K562 (cell line): Measurements from ENCODE around the gene MYO10. TPM values are rescaled to one million over a fixed set of nuclear protein-coding genes. Genes with fewer than 3 reads are reported as not detected.

Experiments
- ATAC-seq: fragments of 200-7000 bp; cut with Tn5 transposase; 3 replicates; pipeline ENCODE4 v1.9.1; 2020; ENCODE audit warnings: moderate library complexity
- BruUV-seq: library from RNA; stranded (reverse); fragments of 400-500 nt; replicated peaks from 2 replicates; lab custom pipeline; 2021; lab: Mats Ljungman, UMichigan
- CTCF ChIA-PET: fragments of 300-600 bp; formaldehyde crosslinking; extraction: SDS; loops from one replicate; lab custom pipeline; 2021; ENCODE audit warnings: low intra/inter-chr PET ratio; lab: Yijun Ruan, JAX
- POLR2A ChIA-PET: fragments of 300-600, 350-650 bp; sonication (Branson Sonifier 250); formaldehyde crosslinking; extraction: SDS; loops from one replicate; lab custom pipeline; 2021; ENCODE audit warnings: antibody characterized with exemption, inconsistent platforms; lab: Yijun Ruan, JAX
- DNase-seq, 4 experiments: peaks; one replicate each; pipeline versions ENCODE4 v3.0.0 to v3.0.0-alpha.2; 2011 to 2018; ENCODE audit warnings: low spot score in 3 of 4, mixed read lengths in 3 of 4; ENCODE audit errors: extremely low read depth in 1 of 4
- FAIRE-seq: peaks from 2 replicates; lab custom pipeline; 2011; peaks lifted over from hg19 to GRCh38; lab: Jason Lieb, UNC
- H2AFZ ChIP-seq: 2 replicates; pipeline ENCODE4 v1.6.0; 2011; ENCODE audit warnings: low read depth, low read length, control low read depth, inconsistent platforms
- H3K27ac ChIP-seq: fragments of 200-600 bp; 3 replicates; pipeline ENCODE4 v1.8.0; 2011; ENCODE audit warnings: low read depth, mild to moderate bottlenecking, control low read depth, inconsistent platforms, low read length, moderate library complexity, mixed read lengths; ENCODE audit errors: extremely low read depth
- H3K27me3 ChIP-seq, 2 experiments: fragments of 300-600 bp in 1 of 2; 2 replicates in 1 of 2; 3 replicates in 1 of 2; pipeline versions ENCODE4 v1.6.0 to v1.8.0; 2011; ENCODE audit warnings: inconsistent platforms in 2 of 2, low read length in 2 of 2, mild to moderate bottlenecking in 1 of 2, mixed read lengths in 1 of 2, moderate library complexity in 1 of 2; ENCODE audit not compliant: control insufficient read depth in 2 of 2, insufficient read depth in 2 of 2
- H3K36me3 ChIP-seq: fragments of 300-600 bp; 3 replicates; pipeline ENCODE4 v1.8.0; 2011; ENCODE audit warnings: mild to moderate bottlenecking, low read length, inconsistent platforms; ENCODE audit not compliant: control insufficient read depth, insufficient read depth
- H3K4me1 ChIP-seq, 2 experiments: fragments of 200-600 bp in 1 of 2; replicated peaks in 1 of 2; 2 replicates in 1 of 2; 3 replicates in 1 of 2; pipeline versions ENCODE4 v1.5.1 to v1.8.0; 2011; ENCODE audit warnings: inconsistent platforms in 2 of 2, low read length in 2 of 2, mild to moderate bottlenecking in 1 of 2, mixed read lengths in 1 of 2, moderate library complexity in 1 of 2; ENCODE audit not compliant: control insufficient read depth in 2 of 2, insufficient read depth in 2 of 2
- H3K4me2 ChIP-seq: 2 replicates; pipeline ENCODE4 v1.6.1; 2011; ENCODE audit warnings: low read length, control low read depth, inconsistent platforms, mixed read lengths; ENCODE audit not compliant: insufficient read depth
- H3K4me3 ChIP-seq: fragments of 200-600 bp; sonication (generic), shearing (Covaris generic); 2 replicates; pipeline ENCODE4 v1.5.1; 2016; ENCODE audit warnings: control low read depth, inconsistent platforms
- H3K79me2 ChIP-seq: fragments of 200-600 bp; 3 replicates; pipeline ENCODE4 v1.8.0; 2011; ENCODE audit warnings: low read length, inconsistent platforms; ENCODE audit not compliant: control insufficient read depth, insufficient read depth
- H3K9ac ChIP-seq, 2 experiments: 2 replicates each; pipeline versions ENCODE4 v1.6.0 to v1.6.1; 2011; ENCODE audit warnings: low read depth in 2 of 2, low read length in 2 of 2, control low read depth in 1 of 2, inconsistent platforms in 1 of 2, mild to moderate bottlenecking in 1 of 2, mixed read lengths in 1 of 2; ENCODE audit not compliant: insufficient read depth in 1 of 2
- H3K9me1 ChIP-seq: one replicate; pipeline ENCODE4 v1.6.0; 2011; ENCODE audit warnings: inconsistent platforms, mild to moderate bottlenecking, low read length, moderate library complexity; ENCODE audit not compliant: control insufficient read depth, insufficient read depth
- H3K9me3 ChIP-seq: replicated peaks from 2 replicates; pipeline ENCODE4 v1.5.1; 2011; ENCODE audit warnings: low read depth, low read length, inconsistent platforms; ENCODE audit not compliant: control insufficient read depth, insufficient read depth
- H4K20me1 ChIP-seq: replicated peaks from 2 replicates; pipeline ENCODE4 v1.6.1; 2011; ENCODE audit warnings: low read length, inconsistent platforms, mixed read lengths; ENCODE audit not compliant: control insufficient read depth, insufficient read depth
- ETS2 ChIP-seq: IDR thresholded peaks from 2 replicates; pipeline ENCODE4 v1.6.1; 2016; ENCODE audit warnings: borderline replicate concordance, missing genetic modification characterization, mild to moderate bottlenecking, moderate library complexity, missing compliant biosample characterization; ENCODE audit not compliant: poor library complexity, severe bottlenecking
- ILK ChIP-seq: fragments of 450-650 bp; IDR thresholded peaks from 2 replicates; pipeline ENCODE4 v1.6.1; 2016; ENCODE audit warnings: missing genetic modification characterization, low read depth, mild to moderate bottlenecking, missing compliant biosample characterization, moderate library complexity, borderline replicate concordance
- NFYB ChIP-seq: IDR thresholded peaks from 2 replicates; pipeline ENCODE4 v1.6.1; 2011; ENCODE audit warnings: mild to moderate bottlenecking, moderate library complexity; ENCODE audit not compliant: insufficient read length; ENCODE audit errors: extremely low read depth
- SMC3 ChIP-seq: conservative IDR thresholded peaks from 2 replicates; pipeline ENCODE4 v1.6.1; 2011; ENCODE audit warnings: low read depth, low read length, improper control_type of control experiment; ENCODE audit not compliant: insufficient read depth
- ZNF354B ChIP-seq: fragments of 250-450 bp; sonication (Bioruptor Pico); IDR thresholded peaks from 2 replicates; pipeline ENCODE4 v1.4.0; 2020
- ZNF668 ChIP-seq: fragments of 250-450 bp; sonication (Bioruptor Pico); IDR thresholded peaks from 2 replicates; pipeline ENCODE4 v1.8.0; 2022; ENCODE audit warnings: mild to moderate bottlenecking, inconsistent platforms
- ZNF785 ChIP-seq: fragments of 250-450 bp; sonication (Bioruptor Pico); IDR thresholded peaks from 2 replicates; pipeline ENCODE4 v1.4.0; 2020; ENCODE audit warnings: mild to moderate bottlenecking
- WGBS: fragments of 100-300 bp; shearing (Covaris generic); methylation state at CpG from one replicate; pipeline ENCODE4 v1.1.6; 2016; ENCODE audit warnings: low coverage, mixed read lengths; ENCODE audit not compliant: insufficient coverage; ENCODE audit errors: missing lambda C conversion rate; 5-methylcytosine and 5-hydroxymethylcytosine counted together
- in situ Hi-C: fragments of 300-500 bp; cut with MboI; formaldehyde crosslinking; loops from 4 replicates; pipeline ENCODE4 v1.15.0; 2018; ENCODE audit warnings: inconsistent platforms, mixed read lengths
- intact Hi-C: fragments of 100-400 bp; cut with micrococcal nuclease; formaldehyde crosslinking; loops from 2 replicates; pipeline ENCODE4 v1.14.2; 2022
- polyA plus RNA-seq, 8 experiments: library from polyadenylated mRNA; depleted of rRNA in 4 of 8; stranded (reverse) in 5 of 8; unstranded in 3 of 8; fragments of >200 nt; fragmentation: Nextera tagmentation in 2 of 8; fragmentation: Illumina TruSeq in 1 of 8; extraction: Ambion mirVana in 2 of 8; extraction: Trizol in 1 of 8; gene quantifications; 2 replicates each; pipeline versions ENCODE4 v1.2.1 to v1.2.3, GENCODE V29; 2011 to 2014; ENCODE audit warnings: inconsistent platforms in 1 of 8, missing spikeins in 1 of 8
- total RNA-seq, 7 experiments: library from RNA; depleted of rRNA in 6 of 7; stranded (reverse); fragments of >200 nt in 6 of 7; fragmentation: Illumina TruSeq in 2 of 7; extraction: Trizol in 2 of 7; gene quantifications; 2 replicates each; pipeline versions ENCODE4 v1.2.1 to v1.2.3, GENCODE V29; 2011 to 2021; ENCODE audit warnings: low replicate concordance in 1 of 7
- TF ChIP-seq, protein P1 (sequence below): fragments of 450-650 bp; IDR thresholded peaks from 2 replicates; pipeline ENCODE4 v1.7.0; 2016; ENCODE audit warnings: borderline replicate concordance
- TF ChIP-seq, protein P2 (sequence below): fragments of 250-450 bp; sonication (Bioruptor Pico); IDR thresholded peaks from 2 replicates; pipeline ENCODE4 v1.8.0; 2022; ENCODE audit warnings: moderate library complexity, mild to moderate bottlenecking, inconsistent platforms
- TF ChIP-seq, protein P3 (sequence below): fragments of 250-450 bp; sonication (Bioruptor Pico); IDR thresholded peaks from 2 replicates; pipeline ENCODE4 v1.8.0; 2021; ENCODE audit warnings: moderate library complexity, mild to moderate bottlenecking, inconsistent platforms

MYO10 gene
- total and polyA plus RNA-seq, 9 of the 15 experiments (the other 6 are each of a cell fraction or from before 2014, with no cell fraction given), result 0.04 to 0.24 TPM; not detected in 7

- 7% methylated on average over 13 of the region's 13 CpGs for WGBS
- H2AFZ ChIP-seq, result no peak overlapping the region
- no peaks in the 10 kb centered on the region for H3K9me3 ChIP-seq
- intact Hi-C loops, result no loop called here
- BruUV-seq, result no TSS peak
- peaks cover 0 to 4% of the 10 kb centered on the region in 2 experiments; a peak in 1 of 5 replicates for H3K27me3 ChIP-seq
- ATAC-seq (no peak), FAIRE-seq (no peak), DNase-seq (peak in 1 of 4 experiments; percentile 6)
- CTCF ChIA-PET, result no interaction called here
- no peaks in the 10 kb centered on the region for H4K20me1 ChIP-seq
- no peaks in the 10 kb centered on the region for H3K36me3 ChIP-seq
- TF ChIP-seq NFYB, result peak; percentile 80
- no peak for TF ChIP-seq ZNF785
- TF ChIP-seq ZNF354B (CRISPR knock-in tag), result no peak
- TF ChIP-seq ZNF668 (CRISPR knock-in tag), result no peak
- H3K9ac ChIP-seq, result no peak overlapping the region
- H3K27ac ChIP-seq, result no peak overlapping the region
- H3K79me2 ChIP-seq, result no peaks in the 10 kb centered on the region
- H3K9me1 ChIP-seq, result no peaks in the 10 kb centered on the region
- no peaks in the 10 kb centered on the region for H3K4me1 ChIP-seq
- no peak overlapping the region for H3K4me2 ChIP-seq
- H3K4me3 ChIP-seq, result no peak overlapping the region
- in situ Hi-C loops, result no loop called here
- POLR2A ChIA-PET, result interaction anchor here (0.6 kb wide), 1 partner anchor 1003 kb away, joined by 3 read pairs; no protein-coding TSS in a partner anchor
These were observed 21.5 kb upstream of the MYO10 start for GRCh38 chr5:16957304-16958196.

DNA sequence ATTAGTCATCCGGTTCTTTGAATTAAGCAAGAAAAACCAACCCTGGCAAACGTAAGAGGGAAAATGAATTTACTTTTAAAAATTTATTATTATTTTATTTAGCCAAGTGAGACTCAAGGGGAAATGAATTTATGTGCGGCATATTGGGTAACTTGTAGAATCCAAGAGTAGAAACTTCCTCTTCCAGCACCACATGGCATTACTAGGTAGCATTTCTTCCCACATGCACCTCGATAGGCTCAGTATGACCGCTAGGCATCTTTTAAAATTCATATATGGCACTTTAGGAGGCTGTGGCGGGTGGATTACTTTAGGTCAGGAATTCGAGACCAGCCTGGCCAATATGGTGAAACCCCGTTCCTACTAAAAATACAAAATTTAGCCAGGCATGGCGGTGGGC, 17.6 kb upstream of the MYO10 start:
- intact Hi-C loops, result no loop called here
- TF ChIP-seq ILK (no peak), SMC3 (no peak), ETS2 (tag) (no peak)
- TF ChIP-seq, protein P1, sequence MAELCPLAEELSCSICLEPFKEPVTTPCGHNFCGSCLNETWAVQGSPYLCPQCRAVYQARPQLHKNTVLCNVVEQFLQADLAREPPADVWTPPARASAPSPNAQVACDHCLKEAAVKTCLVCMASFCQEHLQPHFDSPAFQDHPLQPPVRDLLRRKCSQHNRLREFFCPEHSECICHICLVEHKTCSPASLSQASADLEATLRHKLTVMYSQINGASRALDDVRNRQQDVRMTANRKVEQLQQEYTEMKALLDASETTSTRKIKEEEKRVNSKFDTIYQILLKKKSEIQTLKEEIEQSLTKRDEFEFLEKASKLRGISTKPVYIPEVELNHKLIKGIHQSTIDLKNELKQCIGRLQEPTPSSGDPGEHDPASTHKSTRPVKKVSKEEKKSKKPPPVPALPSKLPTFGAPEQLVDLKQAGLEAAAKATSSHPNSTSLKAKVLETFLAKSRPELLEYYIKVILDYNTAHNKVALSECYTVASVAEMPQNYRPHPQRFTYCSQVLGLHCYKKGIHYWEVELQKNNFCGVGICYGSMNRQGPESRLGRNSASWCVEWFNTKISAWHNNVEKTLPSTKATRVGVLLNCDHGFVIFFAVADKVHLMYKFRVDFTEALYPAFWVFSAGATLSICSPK, result no peak
- TF ChIP-seq, protein P2, sequence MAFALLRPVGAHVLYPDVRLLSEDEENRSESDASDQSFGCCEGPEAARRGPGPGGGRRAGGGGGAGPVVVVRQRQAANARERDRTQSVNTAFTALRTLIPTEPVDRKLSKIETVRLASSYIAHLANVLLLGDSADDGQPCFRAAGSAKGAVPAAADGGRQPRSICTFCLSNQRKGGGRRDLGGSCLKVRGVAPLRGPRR (CRISPR knock-in tag), result no peak
- TF ChIP-seq, protein P3, sequence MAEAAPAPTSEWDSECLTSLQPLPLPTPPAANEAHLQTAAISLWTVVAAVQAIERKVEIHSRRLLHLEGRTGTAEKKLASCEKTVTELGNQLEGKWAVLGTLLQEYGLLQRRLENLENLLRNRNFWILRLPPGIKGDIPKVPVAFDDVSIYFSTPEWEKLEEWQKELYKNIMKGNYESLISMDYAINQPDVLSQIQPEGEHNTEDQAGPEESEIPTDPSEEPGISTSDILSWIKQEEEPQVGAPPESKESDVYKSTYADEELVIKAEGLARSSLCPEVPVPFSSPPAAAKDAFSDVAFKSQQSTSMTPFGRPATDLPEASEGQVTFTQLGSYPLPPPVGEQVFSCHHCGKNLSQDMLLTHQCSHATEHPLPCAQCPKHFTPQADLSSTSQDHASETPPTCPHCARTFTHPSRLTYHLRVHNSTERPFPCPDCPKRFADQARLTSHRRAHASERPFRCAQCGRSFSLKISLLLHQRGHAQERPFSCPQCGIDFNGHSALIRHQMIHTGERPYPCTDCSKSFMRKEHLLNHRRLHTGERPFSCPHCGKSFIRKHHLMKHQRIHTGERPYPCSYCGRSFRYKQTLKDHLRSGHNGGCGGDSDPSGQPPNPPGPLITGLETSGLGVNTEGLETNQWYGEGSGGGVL (CRISPR knock-in tag), result no peak

More for the DNA sequence above, 17.6 kb upstream of the MYO10 start:
- H3K4me3 ChIP-seq, result no peak overlapping the region
- no peak for FAIRE-seq
- in situ Hi-C loops, result no loop called here
- WGBS, result 0% methylated on average over 8 of the region's 9 CpGs
- H3K9me1 ChIP-seq, result no peaks in the 10 kb centered on the region
- no peak overlapping the region for H3K4me2 ChIP-seq
- no peaks in the 10 kb centered on the region for H3K9me3 ChIP-seq
- ChIA-PET POLR2A (no interaction called here), CTCF (no interaction called here)
- H2AFZ ChIP-seq, result no peak overlapping the region
- no peak for ATAC-seq
- no peak for DNase-seq
- no TSS peak for BruUV-seq
- no peaks in the 10 kb centered on the region for H3K79me2 ChIP-seq
- no peaks in the 10 kb centered on the region for H3K36me3 ChIP-seq
- no peaks in the 10 kb centered on the region for H4K20me1 ChIP-seq
- H3K27me3 ChIP-seq, result peaks cover 0 to 4% of the 10 kb centered on the region in 2 experiments; a peak in 1 of 5 replicates
- H3K27ac ChIP-seq, result no peak overlapping the region
- H3K9ac ChIP-seq, result no peak overlapping the region
- no peaks in the 10 kb centered on the region for H3K4me1 ChIP-seq
